ENCODE measurements around the gene HYAL3.
"Not testable (repeated sequence)": the region's sequence is repeated elsewhere in the genome, so short reads cannot be mapped to it uniquely, and the experiment has no call there.

Gene HYAL3

DNA sequence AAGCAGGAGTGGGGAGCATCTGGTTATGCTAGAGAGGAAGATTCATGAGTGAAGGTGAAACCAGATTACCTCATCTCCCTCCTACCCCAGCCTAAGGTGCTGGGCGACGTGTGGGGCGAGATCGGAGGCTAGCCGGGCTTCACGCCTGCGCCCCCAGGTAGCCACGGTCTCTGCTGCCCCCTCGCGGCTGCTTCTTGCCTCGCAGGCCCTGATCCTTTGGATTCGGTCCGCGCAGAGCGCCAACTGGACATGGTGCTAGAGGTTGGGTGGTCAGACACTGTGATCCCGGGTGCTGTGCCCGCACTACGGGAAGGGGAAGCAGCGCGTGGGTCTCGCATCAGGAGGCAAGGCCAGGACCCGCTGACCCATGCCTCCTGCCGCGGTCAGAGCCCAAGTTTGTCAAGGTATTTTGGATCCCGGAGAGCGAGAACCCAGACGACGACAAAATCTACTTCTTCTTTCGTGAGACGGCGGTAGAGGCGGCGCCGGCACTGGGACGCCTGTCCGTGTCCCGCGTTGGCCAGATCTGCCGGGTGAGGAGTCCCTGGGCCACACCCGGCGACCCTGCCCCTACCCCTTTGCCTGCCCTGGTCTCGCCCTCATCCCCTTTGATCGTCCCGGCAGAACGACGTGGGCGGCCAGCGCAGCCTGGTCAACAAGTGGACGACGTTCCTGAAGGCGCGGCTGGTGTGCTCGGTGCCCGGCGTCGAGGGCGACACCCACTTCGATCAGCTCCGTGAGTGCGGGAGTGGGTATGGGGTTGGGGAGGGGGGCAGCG lies 26.1 kb downstream of the HYAL3 start:
- H3K36me3 ChIP-seq (ENCODE audit: insufficient read depth, insufficient read length, low read length), result peaks cover 69% of the 10 kb centered on the region
- H3K27me3 ChIP-seq (ENCODE audit: insufficient read depth, insufficient read length), result no peaks in the 10 kb centered on the region
- H3K4me3 ChIP-seq (ENCODE audit: insufficient read length, low read depth), result peak overlapping the region; percentile 3
- TF ChIP-seq SUZ12 (IDR thresholded peaks at IDR 0.05; ENCODE audit: extremely low read depth, insufficient read depth, insufficient read length), result no peak
- TF ChIP-seq ZNF274 (IDR thresholded peaks at IDR 0.05; ENCODE audit: low read depth, low read length), result no peak
- TF ChIP-seq YY1 (IDR thresholded peaks at IDR 0.05; ENCODE audit: insufficient read depth, insufficient read length), result no peak
- peak overlapping the region; percentile 53 for H3K9ac ChIP-seq (ENCODE audit: insufficient read length, low read depth)
- peaks cover 43% of the 10 kb centered on the region for H3K4me1 ChIP-seq (ENCODE audit: insufficient read depth, insufficient read length)
- H3K9me3 ChIP-seq (ENCODE audit: insufficient read depth, low read length), result no peaks in the 10 kb centered on the region
- DNase-seq (ENCODE audit: low read depth, low spot score), result peak; percentile 70

- not testable (repeated sequence) for H3K9me3 ChIP-seq (ENCODE audit: insufficient read depth, low read length); DNase-seq (ENCODE audit: low read depth, low spot score)
- peaks cover 49% of the 10 kb centered on the region for H3K4me1 ChIP-seq (ENCODE audit: insufficient read depth, insufficient read length)
These were observed 26.7 kb downstream of the HYAL3 start for GRCh38 chr3:50272538-50272910.

DNA sequence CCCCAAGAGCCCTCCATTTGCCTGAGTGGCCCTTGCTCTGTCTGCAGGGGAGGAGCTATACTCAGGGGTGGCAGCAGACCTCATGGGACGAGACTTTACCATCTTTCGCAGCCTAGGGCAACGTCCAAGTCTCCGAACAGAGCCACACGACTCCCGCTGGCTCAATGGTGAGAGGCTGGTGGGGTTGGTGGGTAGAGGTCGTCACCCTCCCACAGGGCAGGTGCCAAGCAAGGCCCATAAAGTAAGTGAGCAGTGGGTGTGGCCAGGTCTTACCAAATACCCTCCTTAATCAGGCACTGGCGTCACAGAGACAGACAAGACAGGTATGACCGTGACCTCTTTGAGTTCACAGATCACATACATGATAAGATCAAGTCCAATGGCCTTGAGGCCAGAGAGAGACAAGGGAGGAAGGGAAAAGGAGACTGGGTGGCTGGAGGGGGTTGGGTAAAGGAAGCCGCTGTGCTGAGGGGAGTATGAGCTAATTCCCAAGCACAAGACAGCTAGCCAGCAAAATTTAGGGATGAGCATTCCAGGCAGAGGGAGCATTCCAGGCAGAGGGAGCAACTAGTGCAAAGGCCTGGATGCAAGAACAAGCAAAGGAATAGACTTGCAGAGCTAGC lies 27.8 kb downstream of the HYAL3 start:
- DNase-seq (ENCODE audit: low read depth, low spot score), result no peak
- TF ChIP-seq SUZ12 (IDR thresholded peaks at IDR 0.05; ENCODE audit: extremely low read depth, insufficient read depth, insufficient read length) (no peak), YY1 (IDR thresholded peaks at IDR 0.05; ENCODE audit: insufficient read depth, insufficient read length) (no peak), ZNF274 (IDR thresholded peaks at IDR 0.05; ENCODE audit: low read depth, low read length) (no peak)
- Histone ChIP-seq H3K9ac (ENCODE audit: insufficient read length, low read depth) (no peak overlapping the region), H3K4me3 (ENCODE audit: insufficient read length, low read depth) (no peak overlapping the region), H3K4me1 (ENCODE audit: insufficient read depth, insufficient read length) (peaks cover 57% of the 10 kb centered on the region), H3K9me3 (ENCODE audit: insufficient read depth, low read length) (no peaks in the 10 kb centered on the region), H3K36me3 (ENCODE audit: insufficient read depth, insufficient read length, low read length) (peaks cover 53% of the 10 kb centered on the region), H3K27me3 (ENCODE audit: insufficient read depth, insufficient read length) (no peaks in the 10 kb centered on the region)

More at GRCh38 chr3:50272538-50272910, 26.7 kb downstream of the HYAL3 start:
- not testable (repeated sequence) for H3K27me3 ChIP-seq (ENCODE audit: insufficient read depth, insufficient read length); H3K4me3 ChIP-seq (ENCODE audit: insufficient read length, low read depth)
- peak overlapping the region; percentile 53 for H3K9ac ChIP-seq (ENCODE audit: insufficient read length, low read depth)
- H3K36me3 ChIP-seq (ENCODE audit: insufficient read depth, insufficient read length, low read length), result peaks cover 63% of the 10 kb centered on the region

DNA sequence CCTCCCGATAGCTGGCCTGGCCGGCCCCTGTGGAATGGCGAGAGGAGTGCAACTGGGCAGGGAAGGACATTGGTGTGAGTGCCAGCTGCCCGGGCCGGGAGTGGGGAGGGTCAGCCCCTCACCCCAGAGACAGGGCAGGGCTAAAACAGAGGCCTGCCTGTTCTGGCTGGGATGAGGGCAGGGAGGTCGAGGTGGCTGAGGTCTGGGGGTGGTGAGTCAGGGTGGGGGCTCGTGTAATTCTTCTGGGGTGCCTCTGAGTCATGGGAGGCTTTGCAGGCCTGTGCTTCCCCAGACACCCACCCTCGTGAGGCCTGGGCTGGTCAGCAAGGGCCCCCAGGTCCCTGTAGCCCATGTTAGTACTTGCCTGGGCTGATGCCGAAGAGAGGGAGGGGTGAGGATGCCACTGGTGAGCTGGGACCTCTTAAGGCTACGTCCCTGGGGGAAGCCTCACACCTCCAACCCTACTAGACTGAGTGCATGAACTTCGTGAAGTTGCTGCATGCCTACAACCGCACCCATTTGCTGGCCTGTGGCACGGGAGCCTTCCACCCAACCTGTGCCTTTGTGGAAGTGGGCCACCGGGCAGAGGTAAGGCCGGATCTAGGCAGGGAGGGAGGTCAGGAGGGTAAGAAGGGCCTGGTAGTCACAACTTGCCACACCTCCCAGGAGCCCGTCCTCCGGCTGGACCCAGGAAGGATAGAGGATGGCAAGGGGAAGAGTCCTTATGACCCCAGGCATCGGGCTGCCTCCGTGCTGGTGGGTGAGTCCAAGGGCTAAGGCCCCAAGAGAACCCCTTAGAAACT lies 28.6 kb downstream of the HYAL3 start:
- Histone ChIP-seq H3K4me1 (ENCODE audit: insufficient read depth, insufficient read length) (peaks cover 64% of the 10 kb centered on the region), H3K36me3 (ENCODE audit: insufficient read depth, insufficient read length, low read length) (peaks cover 45% of the 10 kb centered on the region), H3K27me3 (ENCODE audit: insufficient read depth, insufficient read length) (no peaks in the 10 kb centered on the region), H3K9ac (ENCODE audit: insufficient read length, low read depth) (peak overlapping the region; percentile 87), H3K4me3 (ENCODE audit: insufficient read length, low read depth) (peak overlapping the region; percentile 48), H3K9me3 (ENCODE audit: insufficient read depth, low read length) (no peaks in the 10 kb centered on the region)
- TF ChIP-seq ZNF274 (IDR thresholded peaks at IDR 0.05; ENCODE audit: low read depth, low read length) (no peak), YY1 (IDR thresholded peaks at IDR 0.05; ENCODE audit: insufficient read depth, insufficient read length) (no peak), SUZ12 (IDR thresholded peaks at IDR 0.05; ENCODE audit: extremely low read depth, insufficient read depth, insufficient read length) (no peak)
- no peak for DNase-seq (ENCODE audit: low read depth, low spot score)

- DNase-seq (ENCODE audit: low read depth, low spot score), result no peak
- TF ChIP-seq ZNF274 (IDR thresholded peaks at IDR 0.05; ENCODE audit: low read depth, low read length) (no peak), SUZ12 (IDR thresholded peaks at IDR 0.05; ENCODE audit: extremely low read depth, insufficient read depth, insufficient read length) (no peak), YY1 (IDR thresholded peaks at IDR 0.05; ENCODE audit: insufficient read depth, insufficient read length) (no peak)
- Histone ChIP-seq H3K4me1 (ENCODE audit: insufficient read depth, insufficient read length) (peaks cover 69% of the 10 kb centered on the region), H3K9ac (ENCODE audit: insufficient read length, low read depth) (peak overlapping the region; percentile 87), H3K9me3 (ENCODE audit: insufficient read depth, low read length) (no peaks in the 10 kb centered on the region), H3K36me3 (ENCODE audit: insufficient read depth, insufficient read length, low read length) (peaks cover 38% of the 10 kb centered on the region), H3K27me3 (ENCODE audit: insufficient read depth, insufficient read length) (no peaks in the 10 kb centered on the region), H3K4me3 (ENCODE audit: insufficient read length, low read depth) (peak overlapping the region; percentile 48)
These were observed 29.2 kb downstream of the HYAL3 start for GRCh38 chr3:50269977-50270413.

DNA sequence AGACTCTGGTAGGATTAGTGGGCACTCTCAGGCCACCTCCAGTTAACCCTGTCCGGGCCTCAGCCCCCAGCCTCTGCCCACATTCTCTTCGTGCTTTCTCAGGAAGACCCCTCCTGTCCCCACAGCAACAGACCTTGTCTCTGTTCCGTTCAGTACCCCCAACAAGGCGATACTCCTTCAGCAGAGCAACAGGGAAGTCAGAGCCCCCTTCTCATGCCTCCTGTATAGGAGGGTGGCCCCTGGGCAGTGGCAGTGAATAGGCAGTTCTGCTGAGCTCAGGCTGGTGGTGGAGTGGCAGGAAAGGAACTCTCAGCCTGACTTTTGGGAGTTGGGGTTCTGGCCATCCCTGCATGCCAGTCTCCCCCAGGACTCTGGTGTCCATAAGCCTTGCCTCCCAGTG lies 29.7 kb downstream of the HYAL3 start:
- TF ChIP-seq SUZ12 (IDR thresholded peaks at IDR 0.05; ENCODE audit: extremely low read depth, insufficient read depth, insufficient read length), result no peak
- TF ChIP-seq ZNF274 (IDR thresholded peaks at IDR 0.05; ENCODE audit: low read depth, low read length), result no peak
- no peak for TF ChIP-seq YY1 (IDR thresholded peaks at IDR 0.05; ENCODE audit: insufficient read depth, insufficient read length)
- peak overlapping the region; percentile 48 for H3K4me3 ChIP-seq (ENCODE audit: insufficient read length, low read depth)
- no peaks in the 10 kb centered on the region for H3K9me3 ChIP-seq (ENCODE audit: insufficient read depth, low read length)
- peaks cover 34% of the 10 kb centered on the region for H3K36me3 ChIP-seq (ENCODE audit: insufficient read depth, insufficient read length, low read length)
- H3K9ac ChIP-seq (ENCODE audit: insufficient read length, low read depth), result peak overlapping the region; percentile 87
- H3K4me1 ChIP-seq (ENCODE audit: insufficient read depth, insufficient read length), result peaks cover 67% of the 10 kb centered on the region
- DNase-seq (ENCODE audit: low read depth, low spot score), result no peak
- H3K27me3 ChIP-seq (ENCODE audit: insufficient read depth, insufficient read length), result no peaks in the 10 kb centered on the region
